ENCODE data around the gene KRT39.
A peak's percentile ranks its signal among the peaks of the same experiment; 100 is the strongest.
"Not testable (repeated sequence)": the region's sequence is repeated elsewhere in the genome, so short reads cannot be mapped to it uniquely, and the experiment has no call there.

Gene KRT39

GRCh38 chr17:40938981-40939380 lies 27.8 kb downstream of the KRT39 start:
- DNase-seq (ENCODE audit: low read depth), result no peak

GRCh38 chr17:40937384-40937819 lies 29.3 kb downstream of the KRT39 start, which contains the start of gene KRT23:
TSS of gene KRT23 (minus strand) at chr17:40937646. CDS start at chr17:40936603, 1,043 bp downstream.
- DNase-seq (ENCODE audit: low read depth), result no peak

GRCh38 chr17:40936976-40937375 lies 29.8 kb downstream of the KRT39 start:
- no peak for DNase-seq (ENCODE audit: low read depth)

GRCh38 chr17:40936437-40936971 lies 30.2 kb downstream of the KRT39 start:
- no peak for DNase-seq (ENCODE audit: low read depth)

GRCh38 chr17:40935624-40936023 lies 31.1 kb downstream of the KRT39 start:
- no peak for DNase-seq (ENCODE audit: low read depth)

- DNase-seq (ENCODE audit: low read depth), result no peak
Observed at GRCh38 chr17:40932608-40933007, 34.1 kb downstream of the KRT39 start.

- DNase-seq (ENCODE audit: low read depth), result no peak
Observed at GRCh38 chr17:40931311-40931710, 35.4 kb downstream of the KRT39 start.

GRCh38 chr17:40926341-40926740 lies 40.4 kb downstream of the KRT39 start:
- no peak for DNase-seq (ENCODE audit: low read depth)

- no peak for DNase-seq (ENCODE audit: low read depth)
Observed at GRCh38 chr17:40922239-40922638, 44.5 kb downstream of the KRT39 start.

- DNase-seq (ENCODE audit: low read depth), result no peak
Observed at GRCh38 chr17:40921026-40921425, 45.7 kb downstream of the KRT39 start.

GRCh38 chr17:40917116-40917515 lies 49.6 kb downstream of the KRT39 start:
- DNase-seq (ENCODE audit: low read depth), result not testable (repeated sequence)

- no peak for DNase-seq (ENCODE audit: low read depth)
Observed at GRCh38 chr17:40916366-40916765, 50.4 kb downstream of the KRT39 start.

GRCh38 chr17:40915721-40916256 lies 51.0 kb downstream of the KRT39 start:
- DNase-seq (ENCODE audit: low read depth), result no peak

- no peak for DNase-seq (ENCODE audit: low read depth)
Observed at GRCh38 chr17:40915199-40915661, 51.5 kb downstream of the KRT39 start.

- DNase-seq (ENCODE audit: low read depth), result no peak
Observed at GRCh38 chr17:40914075-40914855, 52.5 kb downstream of the KRT39 start.

GRCh38 chr17:40912486-40913210 lies 54.1 kb downstream of the KRT39 start:
- no peak for DNase-seq (ENCODE audit: low read depth)

- no peak for DNase-seq (ENCODE audit: low read depth)
Observed at GRCh38 chr17:40910441-40910841, 56.3 kb downstream of the KRT39 start.

GRCh38 chr17:40909755-40910154 lies 57.0 kb downstream of the KRT39 start:
- no peak for DNase-seq (ENCODE audit: low read depth)

GRCh38 chr17:40909351-40909750 lies 57.4 kb downstream of the KRT39 start:
- peak; percentile 40 for DNase-seq (ENCODE audit: low read depth)
